Measurements from ENCODE around the gene FOXO1. TPM values are rescaled to one million over a fixed set of nuclear protein-coding genes. Genes with fewer than 3 reads are reported as not detected.

FOXO1 gene
- total RNA-seq, 3 donors from 2014 or later = 54.1 to 163 (median 67.2) TPM

DNA sequence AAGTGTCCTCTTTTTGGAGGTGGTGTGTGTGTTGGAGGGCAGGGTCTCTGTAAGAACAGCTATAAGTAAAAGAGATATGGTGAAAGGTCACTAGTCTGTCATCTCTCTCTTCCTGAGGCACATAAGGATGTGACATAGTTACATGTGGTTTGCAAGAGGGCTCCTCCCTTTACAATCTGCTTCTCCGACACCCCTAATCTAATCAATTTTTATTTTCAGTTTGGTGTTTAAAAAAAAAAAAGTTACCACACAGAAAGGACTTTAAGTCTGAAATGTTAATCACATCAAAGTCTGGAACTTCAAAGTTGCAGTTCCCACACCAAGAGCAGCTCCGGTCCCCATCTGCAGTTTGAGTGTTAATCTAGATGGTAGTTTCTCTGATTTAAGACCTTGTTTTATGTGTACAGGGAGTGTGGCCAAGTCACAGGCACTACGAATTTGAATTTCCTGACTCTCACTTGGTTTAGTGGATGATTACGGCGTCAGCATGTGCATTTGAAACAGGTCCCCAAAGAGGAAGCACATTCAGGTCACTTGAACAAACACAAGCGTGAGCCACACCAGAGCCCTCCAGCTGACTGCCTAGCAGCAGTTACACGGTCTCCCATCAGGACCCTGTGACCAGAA lies 53.1 kb downstream of the FOXO1 start:
- Histone ChIP-seq H3K27me3 (no peaks in the 10 kb centered on the region), H3K36me3 (no peaks in the 10 kb centered on the region), H3K27ac (peak overlapping the region; percentile 13 to 62), H3K9me3 (no peaks in the 10 kb centered on the region), H3K4me1 (peaks cover 0 to 17% of the 10 kb centered on the region in 2 donors), H3K4me3 (no peak overlapping the region)
- no peak for DNase-seq (ENCODE audit: low spot score in 2 of 2)
- no peak for TF ChIP-seq POLR2AphosphoS5 (IDR thresholded peaks at IDR 0.05)
- TF ChIP-seq, protein P1, sequence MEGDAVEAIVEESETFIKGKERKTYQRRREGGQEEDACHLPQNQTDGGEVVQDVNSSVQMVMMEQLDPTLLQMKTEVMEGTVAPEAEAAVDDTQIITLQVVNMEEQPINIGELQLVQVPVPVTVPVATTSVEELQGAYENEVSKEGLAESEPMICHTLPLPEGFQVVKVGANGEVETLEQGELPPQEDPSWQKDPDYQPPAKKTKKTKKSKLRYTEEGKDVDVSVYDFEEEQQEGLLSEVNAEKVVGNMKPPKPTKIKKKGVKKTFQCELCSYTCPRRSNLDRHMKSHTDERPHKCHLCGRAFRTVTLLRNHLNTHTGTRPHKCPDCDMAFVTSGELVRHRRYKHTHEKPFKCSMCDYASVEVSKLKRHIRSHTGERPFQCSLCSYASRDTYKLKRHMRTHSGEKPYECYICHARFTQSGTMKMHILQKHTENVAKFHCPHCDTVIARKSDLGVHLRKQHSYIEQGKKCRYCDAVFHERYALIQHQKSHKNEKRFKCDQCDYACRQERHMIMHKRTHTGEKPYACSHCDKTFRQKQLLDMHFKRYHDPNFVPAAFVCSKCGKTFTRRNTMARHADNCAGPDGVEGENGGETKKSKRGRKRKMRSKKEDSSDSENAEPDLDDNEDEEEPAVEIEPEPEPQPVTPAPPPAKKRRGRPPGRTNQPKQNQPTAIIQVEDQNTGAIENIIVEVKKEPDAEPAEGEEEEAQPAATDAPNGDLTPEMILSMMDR (IDR thresholded peaks at IDR 0.05) = no peak
- TF ChIP-seq POLR2A (IDR thresholded peaks at IDR 0.05) = no peak
- intact Hi-C loops (cut with DNase I; ENCODE audit: low total_unique reads) = no loop called here

DNA sequence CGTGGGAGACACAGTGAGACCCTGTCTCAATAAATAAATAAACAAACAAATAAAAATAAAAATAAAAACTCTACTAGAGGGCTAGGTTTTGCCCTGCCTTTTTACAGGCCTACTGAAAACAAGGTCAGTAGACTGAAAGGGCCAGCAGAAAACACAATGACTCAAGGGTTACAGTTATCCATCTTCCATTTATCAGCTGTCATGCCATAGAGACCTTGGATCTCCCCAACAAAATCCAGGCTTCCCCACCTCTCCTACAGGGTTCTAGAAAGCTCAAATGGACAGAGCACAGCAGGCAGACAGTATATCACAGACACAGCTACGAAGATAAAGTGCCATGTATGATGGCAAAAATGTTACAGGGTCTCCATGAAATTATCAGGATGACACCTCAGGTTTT lies 54.4 kb downstream of the FOXO1 start:
- Histone ChIP-seq H3K9me3 (no peaks in the 10 kb centered on the region), H3K27me3 (no peaks in the 10 kb centered on the region), H3K4me1 (peaks cover 0 to 17% of the 10 kb centered on the region in 2 donors), H3K36me3 (no peaks in the 10 kb centered on the region), H3K27ac (peak overlapping the region in 1 of 2 donors; percentile 62), H3K4me3 (no peak overlapping the region)
- no peak for TF ChIP-seq POLR2A (IDR thresholded peaks at IDR 0.05)
- TF ChIP-seq, protein P1 (IDR thresholded peaks at IDR 0.05) = no peak
- DNase-seq (ENCODE audit: low spot score in 2 of 2) = no peak
- intact Hi-C loops (cut with DNase I; ENCODE audit: low total_unique reads) = no loop called here

DNA sequence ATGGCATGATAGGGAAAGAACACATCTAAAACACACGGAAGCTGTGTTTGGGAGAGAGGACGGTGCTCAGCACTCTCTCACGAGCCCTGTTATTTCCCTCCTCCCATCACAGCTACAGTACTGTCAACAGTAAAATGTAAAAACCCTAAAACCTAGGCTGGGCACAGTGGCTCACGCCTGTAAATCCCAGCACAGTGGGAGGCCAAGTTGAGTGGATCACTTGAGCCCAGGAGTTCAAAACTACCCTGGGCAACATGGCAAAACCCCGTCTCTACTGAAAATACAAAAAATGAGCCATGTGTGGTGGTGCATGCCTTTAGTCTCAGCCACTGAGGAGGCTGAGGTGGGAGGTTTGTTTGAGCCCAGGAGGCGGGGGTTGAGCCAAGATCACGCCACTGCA lies 54.8 kb downstream of the FOXO1 start:
- no peak overlapping the region for H3K27ac ChIP-seq
- intact Hi-C loops (cut with DNase I; ENCODE audit: low total_unique reads) = no loop called here
- no peak for DNase-seq (ENCODE audit: low spot score in 2 of 2)
- H3K9me3 ChIP-seq = no peaks in the 10 kb centered on the region
- H3K4me1 ChIP-seq = peaks cover 0 to 17% of the 10 kb centered on the region in 2 donors
- H3K4me3 ChIP-seq = no peak overlapping the region
- H3K36me3 ChIP-seq = no peaks in the 10 kb centered on the region
- H3K27me3 ChIP-seq = no peaks in the 10 kb centered on the region
- TF ChIP-seq POLR2AphosphoS5 (IDR thresholded peaks at IDR 0.05) (no peak), POLR2A (IDR thresholded peaks at IDR 0.05) (no peak)
- TF ChIP-seq, protein P1 (IDR thresholded peaks at IDR 0.05) = no peak

DNA sequence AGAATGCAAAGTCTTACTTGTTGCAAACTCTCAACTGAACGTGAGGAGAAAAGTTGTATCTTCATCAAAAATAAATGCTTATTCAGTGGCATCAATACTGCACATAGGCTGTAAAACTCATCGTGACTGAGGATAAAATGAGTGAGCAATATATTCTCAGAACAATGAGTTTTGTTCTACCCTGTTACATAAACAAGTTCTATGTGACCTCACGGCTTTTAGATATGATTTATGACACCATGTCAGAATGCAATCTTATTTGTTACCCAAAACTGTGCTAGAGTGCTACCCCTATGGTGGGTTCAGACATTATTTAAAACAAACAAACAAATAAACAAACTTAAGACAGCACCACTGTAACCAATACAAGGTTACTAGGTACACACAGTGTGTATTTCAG lies 55.4 kb downstream of the FOXO1 start:
- Histone ChIP-seq H3K27ac (peak overlapping the region; percentile 8 to 23), H3K4me1 (peaks cover 0 to 17% of the 10 kb centered on the region in 2 donors), H3K9me3 (no peaks in the 10 kb centered on the region), H3K36me3 (no peaks in the 10 kb centered on the region), H3K4me3 (no peak overlapping the region), H3K27me3 (no peaks in the 10 kb centered on the region)
- intact Hi-C loops (cut with DNase I; ENCODE audit: low total_unique reads) = no loop called here
- TF ChIP-seq, protein P1 (IDR thresholded peaks at IDR 0.05) = no peak
- no peak for TF ChIP-seq POLR2AphosphoS5 (IDR thresholded peaks at IDR 0.05)
- TF ChIP-seq POLR2A (IDR thresholded peaks at IDR 0.05) = no peak
- no peak for DNase-seq (ENCODE audit: low spot score in 2 of 2)

DNA sequence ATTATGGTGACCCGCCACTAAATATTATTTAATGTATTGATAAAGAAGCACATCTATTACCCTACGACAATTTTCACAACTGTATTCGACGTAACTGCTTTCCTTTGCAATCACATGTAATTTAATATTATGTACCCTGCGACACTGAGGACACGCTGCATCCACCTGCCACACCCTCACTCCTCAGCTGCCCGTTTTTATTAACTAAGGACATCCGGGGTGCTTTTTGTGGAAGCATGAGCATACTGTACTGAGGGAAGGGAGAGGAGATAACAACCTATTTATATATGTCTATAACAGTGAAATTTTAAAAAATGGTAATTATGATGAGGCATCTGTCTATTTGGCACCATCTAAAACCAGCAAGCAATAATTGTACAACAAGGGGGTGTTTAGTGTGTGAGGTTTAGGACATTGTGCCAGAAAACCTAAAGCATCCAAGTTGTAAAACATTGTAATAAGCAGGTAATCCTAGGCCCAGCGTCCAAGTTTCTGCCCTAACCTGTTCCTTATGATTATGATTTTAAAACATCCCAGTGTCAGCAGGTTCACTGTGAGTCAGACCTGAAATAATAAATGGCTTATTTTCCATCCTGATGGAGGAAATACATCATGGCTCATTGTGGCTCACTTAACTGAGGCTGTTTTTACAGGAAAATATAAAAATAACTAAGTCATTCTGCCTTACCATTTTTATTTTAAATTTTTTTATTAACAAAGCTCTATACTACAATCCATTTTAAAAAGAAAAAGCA lies 56.3 kb downstream of the FOXO1 start:
- H3K36me3 ChIP-seq = no peaks in the 10 kb centered on the region
- H3K27me3 ChIP-seq = no peaks in the 10 kb centered on the region
- H3K4me3 ChIP-seq = no peak overlapping the region
- no peaks in the 10 kb centered on the region for H3K9me3 ChIP-seq
- no peak for DNase-seq (ENCODE audit: low spot score in 2 of 2)
- intact Hi-C loops (cut with DNase I; ENCODE audit: low total_unique reads) = no loop called here
- peaks cover 0 to 17% of the 10 kb centered on the region in 2 donors for H3K4me1 ChIP-seq
- no peak for TF ChIP-seq POLR2AphosphoS5 (IDR thresholded peaks at IDR 0.05)
- TF ChIP-seq POLR2A (IDR thresholded peaks at IDR 0.05) = no peak
- TF ChIP-seq, protein P1 (IDR thresholded peaks at IDR 0.05) = no peak
- peak overlapping the region in 1 of 2 donors; percentile 27 for H3K27ac ChIP-seq
